GM12878 (cell line): ENCODE measurements around the gene ZNF627. TPM values are rescaled to one million over a fixed set of nuclear protein-coding genes. Genes with fewer than 3 reads are reported as not detected.
"Not testable (repeated sequence)": the region's sequence is repeated elsewhere in the genome, so short reads cannot be mapped to it uniquely, and the experiment has no call there.

Experiments
- ATAC-seq: fragments of 200-7000 bp; cut with Tn5 transposase; 3 replicates; pipeline ENCODE4 v1.9.1; 2020; ENCODE audit warnings: mild to moderate bottlenecking, moderate library complexity
- BruUV-seq: library from RNA; stranded (reverse); fragments of 400-500 nt; replicated peaks from 2 replicates; lab custom pipeline; 2021; lab: Mats Ljungman, UMichigan
- CTCF ChIA-PET: fragments of 300-600 bp; sonication (Branson Sonifier 250); formaldehyde crosslinking; extraction: SDS; loops from one replicate; lab custom pipeline; 2021; ENCODE audit warnings: inconsistent platforms; lab: Yijun Ruan, JAX
- POLR2A ChIA-PET: fragments of 350-600 bp; formaldehyde crosslinking; extraction: SDS; loops from one replicate; lab custom pipeline; 2021; ENCODE audit warnings: inconsistent platforms; lab: Charles Lee
- RAD21 ChIA-PET: fragments of 300-600 bp; sonication (Branson Sonifier 250); formaldehyde crosslinking; loops from one replicate; lab custom pipeline; 2023; ENCODE audit warnings: antibody characterized with exemption; ENCODE audit not compliant: unreplicated experiment; lab: Charles Lee
- SMC1A ChIA-PET: fragments of 300-600 bp; sonication (Branson Sonifier 250); formaldehyde crosslinking; loops from one replicate; lab custom pipeline; 2023; ENCODE audit not compliant: unreplicated experiment, uncharacterized antibody; lab: Charles Lee
- DNase-seq: peaks from one replicate; pipeline ENCODE4 v3.0.0-alpha.2; 2011; ENCODE audit warnings: low read depth, low spot score
- FAIRE-seq: peaks from 3 replicates; lab custom pipeline; 2011; peaks lifted over from hg19 to GRCh38; lab: Jason Lieb, UNC
- H2AFZ ChIP-seq: 2 replicates; pipeline ENCODE4 v1.6.0; 2011; ENCODE audit warnings: low read depth, low read length, control low read depth; ENCODE audit not compliant: control insufficient read depth
- H3K27ac ChIP-seq: 2 replicates; pipeline ENCODE4 v1.5.1; 2011; ENCODE audit warnings: control low read depth; ENCODE audit not compliant: control insufficient read depth, insufficient read depth
- H3K27me3 ChIP-seq, 2 experiments: replicated peaks in 1 of 2; 2 replicates each; pipeline versions ENCODE4 v1.6.0 to v1.6.1; 2011; ENCODE audit warnings: low read length in 1 of 2; ENCODE audit not compliant: control insufficient read depth in 2 of 2, insufficient read depth in 2 of 2
- H3K36me3 ChIP-seq, 2 experiments: 2 replicates each; pipeline ENCODE4 v1.5.1; 2011; ENCODE audit warnings: low read length in 1 of 2; ENCODE audit not compliant: control insufficient read depth in 2 of 2, insufficient read depth in 2 of 2
- H3K4me1 ChIP-seq: 2 replicates; pipeline ENCODE4 v1.6.1; 2011; ENCODE audit warnings: mild to moderate bottlenecking, low read length, moderate library complexity, mixed read lengths; ENCODE audit not compliant: control insufficient read depth, insufficient read depth
- H3K4me2 ChIP-seq: 2 replicates; pipeline ENCODE4 v1.6.0; 2011; ENCODE audit warnings: control low read depth; ENCODE audit not compliant: control insufficient read depth, insufficient read depth
- H3K4me3 ChIP-seq: fragments of 200-600 bp; sonication (generic); 2 replicates; pipeline ENCODE4 v1.5.1; 2016
- H3K79me2 ChIP-seq: 2 replicates; pipeline ENCODE4 v1.6.0; 2011; ENCODE audit warnings: low read length; ENCODE audit not compliant: control insufficient read depth, insufficient read depth
- H3K9ac ChIP-seq: 2 replicates; pipeline ENCODE4 v1.8.0; 2011; ENCODE audit warnings: low read length, control low read depth, mixed read lengths; ENCODE audit not compliant: control insufficient read depth, insufficient read depth
- H3K9me3 ChIP-seq: replicated peaks from 3 replicates; pipeline ENCODE4 v1.5.1; 2011; ENCODE audit warnings: mild to moderate bottlenecking, low read length; ENCODE audit not compliant: control insufficient read depth, insufficient read depth
- H4K20me1 ChIP-seq: 2 replicates; pipeline ENCODE4 v1.6.0; 2011; ENCODE audit not compliant: control insufficient read depth, insufficient read depth
- MXI1 ChIP-seq: fragments of 150-350 bp; IDR thresholded peaks from 2 replicates; pipeline ENCODE4 v1.6.1; 2011; ENCODE audit warnings: low read depth, mild to moderate bottlenecking, inconsistent platforms, low read length, improper control_type of control experiment
- SUPT20H ChIP-seq: IDR thresholded peaks from 2 replicates; pipeline ENCODE4 v1.6.1; 2011; ENCODE audit warnings: low read depth, mild to moderate bottlenecking, low read length, moderate library complexity, borderline replicate concordance; ENCODE audit not compliant: control insufficient read depth
- ZNF687 ChIP-seq: fragments of 450-650 bp; IDR thresholded peaks from 2 replicates; pipeline ENCODE4 v1.6.1; 2017; ENCODE audit warnings: mild to moderate bottlenecking, moderate library complexity
- WGBS: methylation state at CpG from one replicate; pipeline ENCODE4 v1.1.6; 2016; ENCODE audit warnings: low lambda C conversion rate; ENCODE audit not compliant: insufficient replicate concordance, insufficient coverage; ENCODE audit errors: missing lambda C conversion rate; 5-methylcytosine and 5-hydroxymethylcytosine counted together
- in situ Hi-C: fragments of 300-500 bp; cut with MboI; formaldehyde crosslinking; loops from 9 replicates; pipeline ENCODE4 v1.14.3; 2018; ENCODE audit warnings: mixed read lengths
- intact Hi-C: fragments of 100-400 bp; cut with micrococcal nuclease; formaldehyde crosslinking; loops from one replicate; pipeline ENCODE4 v1.14.2; 2022; ENCODE audit not compliant: unreplicated experiment
- polyA plus RNA-seq, 11 experiments: library from polyadenylated mRNA; depleted of rRNA in 4 of 11; unstranded in 6 of 11; stranded (reverse) in 5 of 11; fragments of >200 nt; fragmentation: Nextera tagmentation in 4 of 11; fragmentation: Illumina TruSeq in 1 of 11; extraction: Ambion mirVana in 4 of 11; extraction: Trizol in 1 of 11; gene quantifications; 1 replicate in 1 of 11; 2 replicates in 10 of 11; pipeline versions ENCODE4 v1.2.1 to v1.2.3, GENCODE V29; 2011 to 2016; ENCODE audit warnings: inconsistent platforms in 2 of 11, missing spikeins in 2 of 11, low read depth in 1 of 11
- total RNA-seq, 4 experiments: library from RNA; depleted of rRNA in 3 of 4; stranded (reverse); fragments of >200 nt in 3 of 4; fragmentation: Illumina TruSeq in 1 of 4; extraction: Trizol in 1 of 4; gene quantifications; 2 replicates each; pipeline versions ENCODE4 v1.2.1 to v1.2.3, GENCODE V29; 2013 to 2021
- TF ChIP-seq, protein P1 (sequence below): IDR thresholded peaks from 2 replicates; pipeline ENCODE4 v1.6.1; 2011; ENCODE audit warnings: borderline replicate concordance, low read depth, mild to moderate bottlenecking, moderate library complexity, mixed read lengths, low read length; ENCODE audit not compliant: insufficient read depth; ENCODE audit errors: extremely low read length

ZNF627 gene
- total and polyA plus RNA-seq, 10 of the 15 experiments (the other 5 are each of a cell fraction or from before 2014, with no cell fraction given): 5.1 to 13.7 (median 10.2) TPM

DNA sequence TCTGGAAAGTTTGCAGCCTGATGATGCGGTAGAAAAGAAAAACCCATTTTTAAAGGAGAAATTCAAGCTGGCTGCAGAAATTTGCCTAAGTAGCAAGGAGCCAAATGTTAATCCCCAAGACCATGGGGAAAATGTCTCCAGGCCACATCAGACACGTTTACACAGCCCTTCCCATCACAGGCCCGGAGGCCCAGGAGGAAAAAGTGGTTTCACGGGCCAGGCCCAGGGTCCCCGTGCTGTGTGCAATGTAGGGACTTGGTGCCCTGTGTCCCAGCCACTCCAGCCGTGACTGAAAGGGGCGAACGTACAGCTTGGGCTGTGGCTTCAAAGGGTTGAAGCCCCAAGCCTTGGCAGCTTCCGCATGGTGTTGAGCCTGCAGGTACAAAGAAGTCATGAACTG, 35.9 kb downstream of the ZNF627 start:
- in situ Hi-C loops: no loop called here
- Histone ChIP-seq H3K27me3 (no peaks in the 10 kb centered on the region), H2AFZ (no peak overlapping the region), H3K9ac (no peak overlapping the region), H3K4me1 (no peaks in the 10 kb centered on the region), H4K20me1 (no peaks in the 10 kb centered on the region), H3K36me3 (no peaks in the 10 kb centered on the region), H3K79me2 (no peaks in the 10 kb centered on the region), H3K9me3 (peaks cover 3% of the 10 kb centered on the region; the same call in 1 of the 3 replicates), H3K27ac (no peak overlapping the region), H3K4me3 (no peak overlapping the region), H3K4me2 (no peak overlapping the region)
- no peak for FAIRE-seq
- ChIA-PET POLR2A (no interaction called here), CTCF (no interaction called here), RAD21 (no interaction called here), SMC1A (interaction anchor here (0.8 kb wide), 1 partner anchor 20 kb away, joined by 3 read pairs; no protein-coding TSS in a partner anchor)
- BruUV-seq: no TSS peak
- WGBS: 54% methylated on average over 9 of the region's 9 CpGs
- TF ChIP-seq SUPT20H: no peak
- TF ChIP-seq, protein P1, sequence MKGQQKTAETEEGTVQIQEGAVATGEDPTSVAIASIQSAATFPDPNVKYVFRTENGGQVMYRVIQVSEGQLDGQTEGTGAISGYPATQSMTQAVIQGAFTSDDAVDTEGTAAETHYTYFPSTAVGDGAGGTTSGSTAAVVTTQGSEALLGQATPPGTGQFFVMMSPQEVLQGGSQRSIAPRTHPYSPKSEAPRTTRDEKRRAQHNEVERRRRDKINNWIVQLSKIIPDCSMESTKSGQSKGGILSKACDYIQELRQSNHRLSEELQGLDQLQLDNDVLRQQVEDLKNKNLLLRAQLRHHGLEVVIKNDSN: no peak
- TF ChIP-seq ZNF687: no peak
- TF ChIP-seq MXI1: no peak
- no peak for DNase-seq
- intact Hi-C loops: no loop called here
- ATAC-seq: no peak

- FAIRE-seq, H3K9me3 ChIP-seq, intact Hi-C loops, BruUV-seq, H3K27ac ChIP-seq, POLR2A ChIA-PET, RAD21 ChIA-PET, H3K4me1 ChIP-seq, H3K36me3 ChIP-seq, H3K9ac ChIP-seq, in situ Hi-C loops, H4K20me1 ChIP-seq, DNase-seq, H3K4me2 ChIP-seq, H3K79me2 ChIP-seq, ATAC-seq, H2AFZ ChIP-seq, CTCF ChIA-PET, H3K27me3 ChIP-seq, H3K4me3 ChIP-seq: not testable (repeated sequence)
- SMC1A ChIA-PET: interaction anchor here (0.8 kb wide), 1 partner anchor 21 kb away, joined by 3 read pairs; no protein-coding TSS in a partner anchor
- 59% methylated on average over 3 of the region's 3 CpGs for WGBS
Measured at GRCh38 chr19:11634018-11634662, 36.9 kb downstream of the ZNF627 start.
